ENCODE measurements around the gene CYS1.

Gene CYS1

DNA sequence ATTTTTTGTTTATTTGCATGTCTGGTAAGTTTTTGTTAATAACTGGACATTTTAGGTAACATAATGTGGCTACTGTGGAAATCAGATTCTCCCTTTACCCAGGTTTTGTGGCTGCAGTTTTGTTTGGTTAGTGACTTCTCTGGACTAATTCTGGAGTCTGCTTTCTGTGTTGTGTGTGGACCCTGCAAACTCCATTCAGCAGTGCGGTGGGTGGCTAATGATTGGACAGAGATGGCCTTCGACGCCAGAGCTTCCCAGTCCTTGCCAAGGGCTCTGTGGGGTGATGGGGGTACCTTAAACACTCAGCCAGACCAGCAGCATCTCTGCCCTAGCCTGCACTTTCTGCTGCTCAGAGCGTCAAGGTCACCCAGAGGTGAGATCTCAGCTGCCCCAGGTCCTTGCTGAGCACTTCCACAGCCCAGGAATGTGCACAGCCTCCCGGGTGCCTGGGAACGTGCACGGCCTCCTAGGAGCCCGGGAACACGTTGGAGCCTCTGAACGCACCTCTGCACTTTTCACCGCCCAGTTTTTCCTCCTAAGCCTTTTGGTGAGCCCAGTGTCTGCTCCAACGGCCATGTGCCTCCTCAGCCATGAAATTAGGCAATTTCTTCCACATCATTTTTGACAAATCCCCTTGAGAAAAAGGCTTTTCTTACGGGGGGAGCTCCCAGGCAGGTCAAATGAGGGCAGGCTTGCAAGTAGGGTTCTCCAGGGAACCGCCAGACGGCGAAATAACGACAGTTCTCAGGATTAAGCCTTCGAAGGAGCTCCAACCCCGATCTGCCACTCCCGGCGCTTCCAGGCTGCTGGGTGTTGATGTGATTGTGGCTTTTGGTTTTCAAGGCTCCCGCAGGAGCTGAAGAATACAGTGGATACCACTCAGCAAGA, 72.0 kb downstream of the CYS1 start:
- Histone ChIP-seq H3K36me3 (ENCODE audit: insufficient read depth, low read length) (no peaks in the 10 kb centered on the region), H3K9me3 (ENCODE audit: control insufficient read depth, insufficient read depth, low read length) (no peaks in the 10 kb centered on the region), H3K4me1 (ENCODE audit: insufficient read depth, low read length) (no peaks in the 10 kb centered on the region), H3K9ac (ENCODE audit: low read depth, low read length) (no peak overlapping the region)

DNA sequence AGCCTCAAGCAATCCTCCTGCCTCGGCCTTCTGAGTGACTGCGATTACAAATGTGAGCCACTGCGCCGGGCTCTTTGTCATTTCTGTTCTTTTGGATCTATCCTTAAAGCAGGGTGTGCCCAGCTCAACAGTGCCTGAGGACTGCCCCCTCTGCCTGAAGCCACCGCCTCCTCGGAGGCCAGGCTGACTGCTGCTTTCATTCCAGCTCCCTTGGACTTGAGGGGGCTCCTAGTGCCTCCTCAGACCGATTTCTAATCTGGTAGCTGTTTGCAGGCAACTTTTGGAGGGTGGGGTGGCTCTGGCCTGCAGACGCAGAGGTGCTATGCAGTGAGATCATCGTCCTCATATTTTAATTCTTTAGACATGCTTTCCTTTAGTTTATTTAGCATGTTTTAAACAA, 72.8 kb downstream of the CYS1 start:
- H3K36me3 ChIP-seq (ENCODE audit: insufficient read depth, low read length), result no peaks in the 10 kb centered on the region
- H3K9ac ChIP-seq (ENCODE audit: low read depth, low read length), result no peak overlapping the region
- H3K4me1 ChIP-seq (ENCODE audit: insufficient read depth, low read length), result no peaks in the 10 kb centered on the region
- no peaks in the 10 kb centered on the region for H3K9me3 ChIP-seq (ENCODE audit: control insufficient read depth, insufficient read depth, low read length)
